Upper lobe of left lung (tissue), 6 donors: ENCODE data around the gene PROX1. TPM values are rescaled to one million over a fixed set of nuclear protein-coding genes. Genes with fewer than 3 reads are reported as not detected.
A peak's percentile ranks its signal among the peaks of the same experiment; 100 is the strongest.

Experiments used
- ATAC-seq, 2 donors: fragments of 200-7000 bp; cut with Tn5 transposase; one replicate each; pipeline ENCODE4 v1.9.1; 2022; ENCODE audit warnings: mild to moderate bottlenecking in 2 of 2, moderate library complexity in 2 of 2; ENCODE audit not compliant: low FRiP score in 2 of 2
- DNase-seq, 2 donors: peaks; one replicate each; pipeline ENCODE4 v3.0.0-alpha.2; 2019 to 2020
- H3K27ac ChIP-seq, 4 donors: fragments of 200-600 bp; sonication (generic); one replicate each; pipeline ENCODE4 v1.5.1; 2016 to 2019
- H3K27me3 ChIP-seq, 4 donors: fragments of 200-600 bp; sonication (generic); one replicate each; pipeline ENCODE4 v1.5.1; 2017 to 2019
- H3K36me3 ChIP-seq, 4 donors: fragments of 200-600 bp; sonication (generic); one replicate each; pipeline ENCODE4 v1.5.1; 2016 to 2019
- H3K4me1 ChIP-seq, 4 donors: fragments of 200-600 bp; sonication (generic); one replicate each; pipeline ENCODE4 v1.5.1; 2018 to 2019
- H3K4me3 ChIP-seq, 4 donors: fragments of 200-600 bp; sonication (generic); one replicate each; pipeline ENCODE4 v1.5.1; 2017 to 2019; ENCODE audit warnings: mild to moderate bottlenecking in 2 of 4, moderate library complexity in 1 of 4
- H3K9me3 ChIP-seq, 4 donors: fragments of 200-600 bp; sonication (generic); one replicate each; pipeline ENCODE4 v1.5.1; 2018 to 2019
- CTCF ChIP-seq, 6 experiments: fragments of 450-650 bp in 4 of 6; fragments of 200-600 bp in 2 of 6; sonication (generic) in 2 of 6; IDR thresholded peaks; one replicate each; pipeline ENCODE4 v1.5.1; 2016 to 2019; ENCODE audit warnings: antibody characterized with exemption in 6 of 6
- EP300 ChIP-seq, 4 donors: sonication (generic); formaldehyde crosslinking; IDR thresholded peaks; one replicate each; pipeline ENCODE4 v1.5.1; 2017; ENCODE audit warnings: antibody characterized with exemption in 4 of 4, control low read depth in 2 of 4
- POLR2A ChIP-seq, 4 donors: fragments of 450-650 bp; IDR thresholded peaks; one replicate each; pipeline ENCODE4 v1.5.1; 2016 to 2017; ENCODE audit warnings: antibody characterized with exemption in 4 of 4, mild to moderate bottlenecking in 2 of 4
- POLR2AphosphoS5 ChIP-seq, 2 donors: sonication (generic); formaldehyde crosslinking; IDR thresholded peaks; one replicate each; pipeline ENCODE4 v1.5.1; 2017; ENCODE audit warnings: antibody characterized with exemption in 2 of 2
- WGBS, 2 donors: methylation state at CpG; one replicate each; pipeline ENCODE4 v1.1.5; 2017 to 2018; 5-methylcytosine and 5-hydroxymethylcytosine counted together
- total RNA-seq, 6 donors: library from RNA; depleted of rRNA in 4 of 6; stranded (reverse); fragments of >200 nt in 4 of 6; gene quantifications; one replicate each; pipeline versions ENCODE4 v1.1.0 to v1.2.1, GENCODE V29; 2016 to 2021
- donor health status: DM: no; HTN: no; CAD: no; lungs with moderate emphysema.
- donor health status: DM: no; HTN: yes; CAD: no; lungs with severe emphysema.

The PROX1 gene
- total RNA-seq = 10 to 100 TPM in 1 of 6 donors, 1 to 10 TPM in 5; 2.3 to 11.1 (median 3.8) TPM

- peak; percentile 30 to 60 for DNase-seq
These were observed at the start of gene PROX1 for GRCh38 chr1:213987927-213988506. TSS of gene PROX1 (plus strand) at chr1:213987973. CDS start at chr1:213996536, 8,563 bp downstream.

GRCh38 chr1:213938776-213939175, 49.0 kb upstream of the PROX1 start:
- H3K4me3 ChIP-seq = no peak overlapping the region
- WGBS, 2 donors = 81 to 88% methylated on average over 5 of the region's 5 CpGs
- DNase-seq (no peak), ATAC-seq (no peak)
- H3K27ac ChIP-seq = no peak overlapping the region
- H3K27me3 ChIP-seq = no peaks in the 10 kb centered on the region
- peaks cover 0 to 5% (median 0%) of the 10 kb centered on the region in 4 donors for H3K4me1 ChIP-seq
- no peak for TF ChIP-seq EP300 (IDR thresholded peaks at IDR 0.05)
- TF ChIP-seq CTCF (IDR thresholded peaks at IDR 0.05) = no peak
- no peak for TF ChIP-seq POLR2AphosphoS5 (IDR thresholded peaks at IDR 0.05)
- TF ChIP-seq POLR2A (IDR thresholded peaks at IDR 0.05) = no peak
- no peaks in the 10 kb centered on the region for H3K9me3 ChIP-seq
- H3K36me3 ChIP-seq = no peaks in the 10 kb centered on the region

More at GRCh38 chr1:213987927-213988506, at the start of gene PROX1:
- WGBS, 2 donors = 2% methylated on average over 29 of the region's 29 CpGs
- ATAC-seq = peak; percentile 80 to 93
- Histone ChIP-seq H3K27me3 (peaks cover 3 to 47% (median 19%) of the 10 kb centered on the region in 4 donors), H3K4me1 (peaks cover 28 to 43% (median 38%) of the 10 kb centered on the region in 4 donors), H3K9me3 (no peaks in the 10 kb centered on the region), H3K36me3 (no peaks in the 10 kb centered on the region), H3K4me3 (peak within 1 kb of the TSS; percentile 7 to 62 (median 46)), H3K27ac (peak within 1 kb of the TSS; percentile 13 to 69 (median 42))
- TF ChIP-seq EP300 (IDR thresholded peaks at IDR 0.05) (no peak), POLR2A (IDR thresholded peaks at IDR 0.05) (peak in 1 of 4 donors; percentile 44), POLR2AphosphoS5 (IDR thresholded peaks at IDR 0.05) (peak in 1 of 2 donors; percentile 45)

GRCh38 chr1:213939888-213940287, 47.9 kb upstream of the PROX1 start:
- H3K36me3 ChIP-seq = no peaks in the 10 kb centered on the region
- DNase-seq = no peak
- no peaks in the 10 kb centered on the region for H3K27me3 ChIP-seq
- no peaks in the 10 kb centered on the region for H3K4me1 ChIP-seq
- no peaks in the 10 kb centered on the region for H3K9me3 ChIP-seq
- WGBS, 2 donors = 70 to 88% methylated on average over 3 of the region's 3 CpGs
- TF ChIP-seq EP300 (IDR thresholded peaks at IDR 0.05) = no peak
- no peak for TF ChIP-seq CTCF (IDR thresholded peaks at IDR 0.05)
- no peak for TF ChIP-seq POLR2AphosphoS5 (IDR thresholded peaks at IDR 0.05)
- TF ChIP-seq POLR2A (IDR thresholded peaks at IDR 0.05) = no peak
- no peak for ATAC-seq
- no peak overlapping the region for H3K27ac ChIP-seq
- H3K4me3 ChIP-seq = no peak overlapping the region

GRCh38 chr1:213940947-213941346, 46.8 kb upstream of the PROX1 start:
- H3K27ac ChIP-seq = no peak overlapping the region
- TF ChIP-seq EP300 (IDR thresholded peaks at IDR 0.05) (no peak), POLR2AphosphoS5 (IDR thresholded peaks at IDR 0.05) (no peak), CTCF (IDR thresholded peaks at IDR 0.05) (no peak), POLR2A (IDR thresholded peaks at IDR 0.05) (no peak)
- no peaks in the 10 kb centered on the region for H3K9me3 ChIP-seq
- no peaks in the 10 kb centered on the region for H3K27me3 ChIP-seq
- H3K36me3 ChIP-seq = no peaks in the 10 kb centered on the region
- H3K4me3 ChIP-seq = no peak overlapping the region
- DNase-seq = no peak
- ATAC-seq = no peak
- H3K4me1 ChIP-seq = no peaks in the 10 kb centered on the region

GRCh38 chr1:213942061-213942460, 45.7 kb upstream of the PROX1 start:
- no peaks in the 10 kb centered on the region for H3K36me3 ChIP-seq
- H3K4me1 ChIP-seq = no peaks in the 10 kb centered on the region
- H3K4me3 ChIP-seq = no peak overlapping the region
- no peak for ATAC-seq
- DNase-seq = no peak
- WGBS, 2 donors = 67 to 72% methylated on average over 3 of the region's 3 CpGs
- H3K27me3 ChIP-seq = no peaks in the 10 kb centered on the region
- TF ChIP-seq CTCF (IDR thresholded peaks at IDR 0.05) (no peak), POLR2A (IDR thresholded peaks at IDR 0.05) (no peak), POLR2AphosphoS5 (IDR thresholded peaks at IDR 0.05) (no peak), EP300 (IDR thresholded peaks at IDR 0.05) (no peak)
- no peak overlapping the region for H3K27ac ChIP-seq
- no peaks in the 10 kb centered on the region for H3K9me3 ChIP-seq
